DND-41 (cell line): ENCODE data around the gene TTYH2.

Source experiments
- CTCF ChIP-seq: IDR thresholded peaks from 2 replicates; pipeline ENCODE4 v1.5.1; 2012; ENCODE audit warnings: borderline replicate concordance, low read length, moderate library complexity, mild to moderate bottlenecking; ENCODE audit not compliant: poor library complexity, severe bottlenecking; ENCODE audit errors: extremely low read depth
- EZH2 ChIP-seq: IDR thresholded peaks from 3 replicates; pipeline ENCODE4 v1.6.1; 2012; ENCODE audit warnings: borderline replicate concordance, low read depth, mild to moderate bottlenecking, moderate library complexity, low read length, inconsistent platforms; ENCODE audit not compliant: severe bottlenecking

- TF ChIP-seq CTCF, result no peak
- TF ChIP-seq EZH2, result no peak
Measured at GRCh38 chr17:74297941-74298340, 84.6 kb downstream of the TTYH2 start.
